PC-3 (cell line): ENCODE data around the gene PCNX2.

Experiments used
- EZH2 ChIP-seq: fragments of 300-600 bp; sonication (generic); IDR thresholded peaks from one replicate; pipeline ENCODE4 v1.6.1; 2017; ENCODE audit warnings: antibody characterized with exemption, mild to moderate bottlenecking, low read length; ENCODE audit not compliant: unreplicated experiment
- EZH2phosphoT487 ChIP-seq: fragments of 300-600 bp; sonication (generic); IDR thresholded peaks from 2 replicates; pipeline ENCODE4 v1.6.1; 2018; ENCODE audit warnings: mild to moderate bottlenecking, antibody characterized with exemption, low read length, borderline replicate concordance
- TF ChIP-seq, protein P1 (sequence below): fragments of 300-600 bp; sonication (generic); conservative IDR thresholded peaks from 2 replicates; pipeline ENCODE4 v1.5.1; 2017; ENCODE audit warnings: antibody characterized with exemption, low read depth, mild to moderate bottlenecking, low read length

DNA sequence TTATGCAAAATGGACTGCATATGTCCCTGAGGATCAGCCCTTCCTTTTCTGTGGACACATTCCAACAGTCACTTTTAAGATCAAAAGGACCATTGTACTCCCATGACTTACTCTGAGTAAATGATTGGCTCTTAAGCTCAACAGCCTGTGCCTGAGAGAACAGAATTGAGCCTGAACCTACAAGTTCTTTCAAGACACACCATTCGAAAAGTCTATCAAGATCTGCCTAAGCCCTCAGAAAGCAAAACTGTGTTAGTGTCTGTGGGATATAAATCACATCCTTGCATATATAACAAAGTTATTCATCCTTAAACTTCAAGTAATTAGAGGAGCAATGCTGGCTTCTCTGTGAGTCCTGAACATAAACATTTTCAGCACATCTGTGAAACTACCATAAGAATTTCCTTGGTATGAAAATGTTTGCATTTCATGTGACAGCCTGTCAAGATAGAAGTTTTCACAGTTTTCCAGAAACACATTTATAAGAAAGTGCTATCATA, 41.6 kb downstream of the PCNX2 start:
- TF ChIP-seq, protein P1, sequence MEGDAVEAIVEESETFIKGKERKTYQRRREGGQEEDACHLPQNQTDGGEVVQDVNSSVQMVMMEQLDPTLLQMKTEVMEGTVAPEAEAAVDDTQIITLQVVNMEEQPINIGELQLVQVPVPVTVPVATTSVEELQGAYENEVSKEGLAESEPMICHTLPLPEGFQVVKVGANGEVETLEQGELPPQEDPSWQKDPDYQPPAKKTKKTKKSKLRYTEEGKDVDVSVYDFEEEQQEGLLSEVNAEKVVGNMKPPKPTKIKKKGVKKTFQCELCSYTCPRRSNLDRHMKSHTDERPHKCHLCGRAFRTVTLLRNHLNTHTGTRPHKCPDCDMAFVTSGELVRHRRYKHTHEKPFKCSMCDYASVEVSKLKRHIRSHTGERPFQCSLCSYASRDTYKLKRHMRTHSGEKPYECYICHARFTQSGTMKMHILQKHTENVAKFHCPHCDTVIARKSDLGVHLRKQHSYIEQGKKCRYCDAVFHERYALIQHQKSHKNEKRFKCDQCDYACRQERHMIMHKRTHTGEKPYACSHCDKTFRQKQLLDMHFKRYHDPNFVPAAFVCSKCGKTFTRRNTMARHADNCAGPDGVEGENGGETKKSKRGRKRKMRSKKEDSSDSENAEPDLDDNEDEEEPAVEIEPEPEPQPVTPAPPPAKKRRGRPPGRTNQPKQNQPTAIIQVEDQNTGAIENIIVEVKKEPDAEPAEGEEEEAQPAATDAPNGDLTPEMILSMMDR = no peak
- TF ChIP-seq EZH2phosphoT487 = no peak
- no peak for TF ChIP-seq EZH2
